Uterus (tissue), 4 donors: ENCODE results near the gene IMMP1L. TPM values are rescaled to one million over a fixed set of nuclear protein-coding genes. Genes with fewer than 3 reads are reported as not detected.
A peak's percentile ranks its signal among the peaks of the same experiment; 100 is the strongest.
"Not testable (repeated sequence)": the region's sequence is repeated elsewhere in the genome, so short reads cannot be mapped to it uniquely, and the experiment has no call there.

Experiments
- DNase-seq, 2 donors: peaks; one replicate each; pipeline ENCODE4 v3.0.0-alpha.2; 2019 to 2020
- H3K27ac ChIP-seq, 2 donors: fragments of 200-600 bp; sonication (generic); 1 replicate in 1 of 2; 2 replicates in 1 of 2; pipeline ENCODE4 v1.5.1; 2016 to 2018
- H3K27me3 ChIP-seq, 2 donors: fragments of 200-600 bp; sonication (generic); one replicate each; pipeline ENCODE4 v1.5.1; 2018 to 2019; ENCODE audit warnings: control low read depth in 1 of 2
- H3K36me3 ChIP-seq, 2 donors: fragments of 200-600 bp; sonication (generic); one replicate each; pipeline ENCODE4 v1.5.1; 2019; ENCODE audit warnings: control low read depth in 1 of 2
- H3K4me1 ChIP-seq, 2 donors: fragments of 200-600 bp; sonication (generic); one replicate each; pipeline ENCODE4 v1.5.1; 2018 to 2019; ENCODE audit warnings: control low read depth in 1 of 2
- H3K4me3 ChIP-seq, 2 donors: fragments of 200-600 bp; sonication (generic); 1 replicate in 1 of 2; 2 replicates in 1 of 2; pipeline ENCODE4 v1.5.1; 2018 to 2019; ENCODE audit warnings: mild to moderate bottlenecking in 1 of 2
- H3K9me3 ChIP-seq, 2 donors: fragments of 200-600 bp; sonication (generic); one replicate each; pipeline ENCODE4 v1.5.1; 2019; ENCODE audit warnings: control low read depth in 1 of 2
- POLR2A ChIP-seq, 2 donors: fragments of 450-650 bp; IDR thresholded peaks; one replicate each; pipeline ENCODE4 v1.6.1; 2016; ENCODE audit warnings: antibody characterized with exemption in 2 of 2, mild to moderate bottlenecking in 1 of 2, moderate library complexity in 1 of 2
- intact Hi-C: fragments of 100-400 bp; cut with DNase I; formaldehyde crosslinking; loops from one replicate; pipeline ENCODE4 v1.15.1; 2023; ENCODE audit warnings: low total_unique reads
- total RNA-seq, 4 donors: library from RNA; depleted of rRNA in 3 of 4; stranded (reverse); fragments of >200 nt in 3 of 4; gene quantifications; one replicate each; pipeline versions ENCODE4 v1.1.0 to v1.2.4, GENCODE V29; 2014 to 2023
- TF ChIP-seq, protein P1 (sequence below), 4 experiments: fragments of 200-600 bp in 2 of 4; fragments of 450-650 bp in 2 of 4; sonication (generic) in 2 of 4; IDR thresholded peaks; one replicate each; pipeline ENCODE4 v1.5.1; 2016 to 2019; ENCODE audit warnings: antibody characterized with exemption in 4 of 4, mild to moderate bottlenecking in 2 of 4, moderate library complexity in 1 of 4
- donor health status: DM: yes; HTN: yes; CAD: no.

Gene IMMP1L
- total RNA-seq, 4 donors from 2014 or later, result 2.6 to 32.2 (median 19.8) TPM

DNA sequence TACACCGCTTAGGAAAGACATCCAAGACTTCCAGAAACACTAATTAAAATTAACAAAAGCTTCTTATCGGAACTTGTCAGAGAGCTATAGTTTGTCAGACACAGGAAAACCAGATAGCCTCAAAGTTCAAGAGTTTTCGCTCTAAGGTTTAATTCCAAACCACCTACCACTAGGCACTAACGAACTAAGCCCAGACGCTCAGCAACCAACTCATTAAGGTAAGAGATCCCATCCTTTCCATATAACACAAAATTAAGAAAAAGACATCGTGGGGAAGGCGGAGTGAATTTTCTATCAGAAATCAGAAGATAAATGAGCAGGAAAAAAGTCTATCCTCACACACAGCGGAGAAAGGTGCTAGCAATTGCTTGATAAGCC, 382 bp downstream of the IMMP1L start:
- intact Hi-C loops, result no loop called here
- peak overlapping the region; percentile 80 to 91 for H3K4me3 ChIP-seq
- peak overlapping the region; percentile 82 to 89 for H3K27ac ChIP-seq
- DNase-seq, result no peak
- no peak for TF ChIP-seq POLR2A (IDR thresholded peaks at IDR 0.05)
- TF ChIP-seq, protein P1, sequence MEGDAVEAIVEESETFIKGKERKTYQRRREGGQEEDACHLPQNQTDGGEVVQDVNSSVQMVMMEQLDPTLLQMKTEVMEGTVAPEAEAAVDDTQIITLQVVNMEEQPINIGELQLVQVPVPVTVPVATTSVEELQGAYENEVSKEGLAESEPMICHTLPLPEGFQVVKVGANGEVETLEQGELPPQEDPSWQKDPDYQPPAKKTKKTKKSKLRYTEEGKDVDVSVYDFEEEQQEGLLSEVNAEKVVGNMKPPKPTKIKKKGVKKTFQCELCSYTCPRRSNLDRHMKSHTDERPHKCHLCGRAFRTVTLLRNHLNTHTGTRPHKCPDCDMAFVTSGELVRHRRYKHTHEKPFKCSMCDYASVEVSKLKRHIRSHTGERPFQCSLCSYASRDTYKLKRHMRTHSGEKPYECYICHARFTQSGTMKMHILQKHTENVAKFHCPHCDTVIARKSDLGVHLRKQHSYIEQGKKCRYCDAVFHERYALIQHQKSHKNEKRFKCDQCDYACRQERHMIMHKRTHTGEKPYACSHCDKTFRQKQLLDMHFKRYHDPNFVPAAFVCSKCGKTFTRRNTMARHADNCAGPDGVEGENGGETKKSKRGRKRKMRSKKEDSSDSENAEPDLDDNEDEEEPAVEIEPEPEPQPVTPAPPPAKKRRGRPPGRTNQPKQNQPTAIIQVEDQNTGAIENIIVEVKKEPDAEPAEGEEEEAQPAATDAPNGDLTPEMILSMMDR (IDR thresholded peaks at IDR 0.05), result no peak
- H3K27me3 ChIP-seq, result no peaks in the 10 kb centered on the region
- no peaks in the 10 kb centered on the region for H3K36me3 ChIP-seq
- peaks cover 0 to 9% of the 10 kb centered on the region in 2 donors for H3K4me1 ChIP-seq
- H3K9me3 ChIP-seq, result no peaks in the 10 kb centered on the region

DNA sequence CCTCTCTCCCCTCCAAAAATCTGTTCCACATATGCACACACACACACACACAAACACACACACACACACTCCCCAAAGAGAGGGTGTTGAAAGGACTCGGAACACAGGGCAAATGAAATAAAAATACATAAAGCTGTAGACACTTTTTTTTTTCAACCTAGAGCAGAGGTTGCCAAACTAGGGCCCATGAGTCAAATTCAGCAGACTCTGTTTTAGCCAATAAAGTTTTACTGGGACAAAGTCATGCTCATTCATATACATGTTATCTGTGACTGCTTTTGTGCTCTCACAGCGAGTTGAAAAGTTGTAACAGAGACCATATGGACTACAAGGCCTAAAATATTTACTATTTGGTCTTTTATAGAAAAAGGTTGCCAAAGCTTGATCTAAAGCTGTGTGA, 8.9 kb downstream of the IMMP1L start:
- Histone ChIP-seq H3K36me3 (no peaks in the 10 kb centered on the region), H3K27me3 (no peaks in the 10 kb centered on the region), H3K27ac (no peak overlapping the region), H3K4me1 (no peaks in the 10 kb centered on the region), H3K9me3 (no peaks in the 10 kb centered on the region), H3K4me3 (no peak overlapping the region)
- intact Hi-C loops, result no loop called here
- TF ChIP-seq, protein P1 (IDR thresholded peaks at IDR 0.05), result no peak
- no peak for DNase-seq

DNA sequence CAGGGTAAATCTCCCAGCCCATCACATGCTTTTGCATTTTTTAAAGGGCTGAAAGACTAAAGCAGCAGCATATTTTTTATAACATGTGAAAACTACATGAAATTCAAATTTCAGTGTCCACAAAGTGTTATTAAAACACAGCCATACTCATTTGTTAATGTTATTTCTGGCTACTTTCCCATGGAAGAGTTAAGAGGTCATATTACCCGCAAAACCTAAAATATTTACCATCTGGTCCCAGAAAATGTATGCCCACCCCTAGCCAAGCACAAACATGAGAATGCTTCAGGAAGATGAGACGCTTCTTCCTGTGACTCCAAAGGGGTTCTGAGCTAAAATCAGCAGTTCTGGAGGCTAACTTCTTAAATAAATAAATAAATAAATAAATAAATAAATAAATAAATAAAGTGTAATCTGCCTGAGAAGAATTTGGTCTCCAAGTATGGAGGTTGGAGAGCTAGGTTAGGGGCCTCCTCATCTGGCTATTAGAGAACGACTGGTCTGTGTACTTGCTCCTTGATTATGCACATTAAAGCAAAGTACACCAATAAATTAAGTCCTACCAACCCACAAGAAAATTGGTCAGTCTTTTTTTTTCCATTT, 9.7 kb downstream of the IMMP1L start:
- no peak for TF ChIP-seq POLR2A (IDR thresholded peaks at IDR 0.05)
- TF ChIP-seq, protein P1 (IDR thresholded peaks at IDR 0.05), result no peak
- no peaks in the 10 kb centered on the region for H3K9me3 ChIP-seq
- no peak for DNase-seq
- no peak overlapping the region for H3K27ac ChIP-seq
- no peaks in the 10 kb centered on the region for H3K36me3 ChIP-seq
- intact Hi-C loops, result no loop called here
- H3K4me1 ChIP-seq, result no peaks in the 10 kb centered on the region
- H3K4me3 ChIP-seq, result no peak overlapping the region
- no peaks in the 10 kb centered on the region for H3K27me3 ChIP-seq

DNA sequence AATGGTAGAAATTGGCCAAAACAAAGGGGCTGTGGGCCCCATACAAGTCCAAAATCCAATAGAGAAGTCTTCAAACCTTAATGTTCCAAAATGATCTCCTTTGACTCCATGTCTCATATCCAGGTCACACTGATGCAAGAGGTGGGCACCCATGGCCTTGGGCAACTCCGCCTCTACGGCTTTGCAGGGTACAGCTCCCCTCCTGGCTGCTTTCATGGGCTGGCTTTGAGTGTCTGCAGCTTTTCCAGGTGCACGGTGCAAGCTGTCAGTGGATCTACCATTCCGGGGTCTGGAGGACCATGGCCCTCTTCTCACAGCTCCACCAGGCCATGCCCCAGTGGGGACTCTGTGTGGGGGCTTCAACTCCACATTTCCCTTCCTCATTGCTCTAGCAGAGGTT, 15.7 kb downstream of the IMMP1L start:
- H3K27me3 ChIP-seq, intact Hi-C loops, H3K27ac ChIP-seq, H3K36me3 ChIP-seq, DNase-seq, H3K4me1 ChIP-seq, H3K9me3 ChIP-seq, H3K4me3 ChIP-seq: not testable (repeated sequence)

DNA sequence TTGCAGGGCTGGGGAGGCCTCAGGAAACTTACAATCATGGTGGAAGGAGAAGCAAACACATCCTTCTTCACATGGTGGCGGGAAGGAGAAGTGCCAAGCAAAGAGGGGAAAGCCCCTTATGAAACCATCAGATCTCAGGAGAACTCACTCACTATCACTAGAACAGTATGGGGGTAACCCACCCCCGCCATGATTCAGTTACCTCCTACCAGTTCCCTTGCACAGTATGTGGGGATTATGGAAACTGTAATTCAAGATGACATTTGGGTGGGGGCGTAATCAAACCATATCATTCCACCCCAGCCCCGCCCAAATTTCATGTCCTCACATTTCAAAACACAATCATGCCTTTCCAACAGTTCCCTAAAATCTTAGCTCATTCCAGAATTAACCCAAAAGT, 16.2 kb downstream of the IMMP1L start:
- no peak overlapping the region for H3K27ac ChIP-seq
- no peaks in the 10 kb centered on the region for H3K4me1 ChIP-seq
- H3K9me3 ChIP-seq, result no peaks in the 10 kb centered on the region
- no peak overlapping the region for H3K4me3 ChIP-seq
- DNase-seq, result no peak
- H3K36me3 ChIP-seq, result no peaks in the 10 kb centered on the region
- no peak for TF ChIP-seq POLR2A (IDR thresholded peaks at IDR 0.05)
- TF ChIP-seq, protein P1 (IDR thresholded peaks at IDR 0.05), result no peak
- no peaks in the 10 kb centered on the region for H3K27me3 ChIP-seq
- intact Hi-C loops, result no loop called here
